SU-DHL-6 (cell line): ENCODE measurements around the gene SINHCAF.

Experiments
- H2AFZ ChIP-seq: fragments of 200-600 bp; sonication (generic); 2 replicates; pipeline ENCODE4 v1.6.1; 2014; ENCODE audit warnings: low read depth, mild to moderate bottlenecking, moderate library complexity, mixed read lengths, antibody characterized with exemption, low read length; ENCODE audit not compliant: severe bottlenecking
- H3F3A ChIP-seq: fragments of 200-600 bp; shearing (Covaris generic); 2 replicates; pipeline ENCODE4 v1.6.0; 2016; ENCODE audit warnings: antibody characterized with exemption, mild to moderate bottlenecking; ENCODE audit not compliant: insufficient read depth
- H3K27ac ChIP-seq: fragments of 200-600 bp; sonication (generic); 2 replicates; pipeline ENCODE4 v1.5.1; 2016; ENCODE audit warnings: low read depth, mild to moderate bottlenecking, low read length, moderate library complexity, mixed read lengths
- H3K27me3 ChIP-seq: fragments of 200-600 bp; sonication (generic), shearing (Covaris generic); 2 replicates; pipeline ENCODE4 v1.6.0; 2014; ENCODE audit warnings: mild to moderate bottlenecking, low read length
- H3K36me3 ChIP-seq: fragments of 200-600 bp; sonication (generic); 2 replicates; pipeline ENCODE4 v1.6.1; 2014; ENCODE audit warnings: mild to moderate bottlenecking, low read length, mixed read lengths
- H3K4me2 ChIP-seq: fragments of 300-600, 200-600 bp; shearing (Covaris generic), sonication (generic); 2 replicates; pipeline ENCODE4 v1.6.0; 2014; ENCODE audit warnings: low read length, low read depth, mild to moderate bottlenecking; ENCODE audit not compliant: poor library complexity, severe bottlenecking
- H3K4me3 ChIP-seq: fragments of 200-600 bp; sonication (generic); 2 replicates; pipeline ENCODE4 v1.5.1; 2014; ENCODE audit warnings: antibody characterized with exemption, low read length, mild to moderate bottlenecking, mixed read lengths; ENCODE audit not compliant: insufficient read depth, poor library complexity, severe bottlenecking
- H3K79me2 ChIP-seq: fragments of 200-600 bp; sonication (generic); 2 replicates; pipeline ENCODE4 v1.6.1; 2014; ENCODE audit warnings: mild to moderate bottlenecking, low read length, moderate library complexity; ENCODE audit not compliant: insufficient read depth
- H3K9ac ChIP-seq: fragments of 200-600 bp; sonication (generic); 2 replicates; pipeline ENCODE4 v1.7.0; 2014; ENCODE audit warnings: mild to moderate bottlenecking, low read length
- H3K9me2 ChIP-seq: fragments of 200-600 bp; sonication (generic); replicated peaks from 2 replicates; pipeline ENCODE4 v1.6.1; 2014; ENCODE audit warnings: low read length; ENCODE audit not compliant: insufficient read depth
- H3K9me3 ChIP-seq: fragments of 200-600 bp; sonication (generic); 2 replicates; pipeline ENCODE4 v1.6.1; 2014; ENCODE audit warnings: low read length, mixed read lengths; ENCODE audit not compliant: insufficient read depth
- H4K20me1 ChIP-seq: fragments of 200-600 bp; sonication (generic); 2 replicates; pipeline ENCODE4 v1.6.1; 2014; ENCODE audit warnings: low read depth, mild to moderate bottlenecking, antibody characterized with exemption, low read length, moderate library complexity, mixed read lengths
- EZH2phosphoT487 ChIP-seq: fragments of 200-600 bp; sonication (generic), shearing (Covaris generic); conservative IDR thresholded peaks from 2 replicates; pipeline ENCODE4 v1.6.1; 2018; ENCODE audit warnings: mild to moderate bottlenecking, antibody characterized with exemption, low read length, moderate library complexity, mixed read lengths
- TF ChIP-seq, protein P1 (sequence below): fragments of 200-600 bp; sonication (generic); IDR thresholded peaks from one replicate; pipeline ENCODE4 v1.5.1; 2017; ENCODE audit warnings: antibody characterized with exemption, mild to moderate bottlenecking, low read length, moderate library complexity; ENCODE audit not compliant: insufficient read depth, poor library complexity, severe bottlenecking

Gene SINHCAF

DNA sequence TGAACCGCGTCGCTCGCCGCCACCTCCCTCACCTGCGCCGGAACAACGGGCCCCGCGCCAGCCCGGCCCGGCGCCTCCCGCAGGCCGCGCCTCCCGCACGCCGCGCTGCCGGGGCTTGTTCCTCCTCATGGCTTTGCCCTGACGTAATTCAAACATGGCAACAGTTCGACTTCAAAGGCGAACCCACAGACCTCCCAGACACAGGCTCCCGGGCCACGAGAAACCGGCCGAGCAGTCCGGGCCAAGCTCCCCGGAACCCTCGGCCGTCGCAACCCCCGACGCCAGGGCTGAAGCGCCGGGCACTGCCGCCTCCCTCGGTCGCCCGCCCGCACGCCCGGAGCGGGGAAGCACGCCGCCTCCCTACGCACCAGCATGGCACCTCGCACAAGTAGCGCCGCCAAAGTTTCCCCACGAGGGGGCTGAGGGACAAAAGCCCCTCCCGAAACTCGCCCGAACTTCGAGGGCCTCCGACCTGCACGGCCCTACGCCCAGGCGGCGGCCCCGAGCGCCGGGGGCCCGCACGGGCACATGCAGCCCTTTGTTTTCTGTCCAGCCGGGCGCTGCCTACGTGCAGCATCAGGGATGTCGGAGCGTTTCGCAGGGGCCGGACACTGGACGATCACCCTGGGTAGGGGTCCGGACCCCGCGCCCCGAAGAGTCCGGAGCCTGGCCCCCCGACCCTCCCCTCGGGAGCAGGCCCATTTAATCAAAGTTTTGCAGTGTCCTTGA is 1.7 kb downstream of the SINHCAF start:
- H3K9me2 ChIP-seq = no peaks in the 10 kb centered on the region
- H3F3A ChIP-seq = peaks cover 27% of the 10 kb centered on the region
- H3K27ac ChIP-seq = peak overlapping the region; percentile 76
- TF ChIP-seq EZH2phosphoT487 = no peak
- TF ChIP-seq, protein P1, sequence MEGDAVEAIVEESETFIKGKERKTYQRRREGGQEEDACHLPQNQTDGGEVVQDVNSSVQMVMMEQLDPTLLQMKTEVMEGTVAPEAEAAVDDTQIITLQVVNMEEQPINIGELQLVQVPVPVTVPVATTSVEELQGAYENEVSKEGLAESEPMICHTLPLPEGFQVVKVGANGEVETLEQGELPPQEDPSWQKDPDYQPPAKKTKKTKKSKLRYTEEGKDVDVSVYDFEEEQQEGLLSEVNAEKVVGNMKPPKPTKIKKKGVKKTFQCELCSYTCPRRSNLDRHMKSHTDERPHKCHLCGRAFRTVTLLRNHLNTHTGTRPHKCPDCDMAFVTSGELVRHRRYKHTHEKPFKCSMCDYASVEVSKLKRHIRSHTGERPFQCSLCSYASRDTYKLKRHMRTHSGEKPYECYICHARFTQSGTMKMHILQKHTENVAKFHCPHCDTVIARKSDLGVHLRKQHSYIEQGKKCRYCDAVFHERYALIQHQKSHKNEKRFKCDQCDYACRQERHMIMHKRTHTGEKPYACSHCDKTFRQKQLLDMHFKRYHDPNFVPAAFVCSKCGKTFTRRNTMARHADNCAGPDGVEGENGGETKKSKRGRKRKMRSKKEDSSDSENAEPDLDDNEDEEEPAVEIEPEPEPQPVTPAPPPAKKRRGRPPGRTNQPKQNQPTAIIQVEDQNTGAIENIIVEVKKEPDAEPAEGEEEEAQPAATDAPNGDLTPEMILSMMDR = no peak
- H3K4me2 ChIP-seq = peak overlapping the region; percentile 97
- H3K9me3 ChIP-seq = no peaks in the 10 kb centered on the region
- H3K27me3 ChIP-seq = no peaks in the 10 kb centered on the region
- peaks cover 17% of the 10 kb centered on the region for H4K20me1 ChIP-seq
- peaks cover 66% of the 10 kb centered on the region for H3K79me2 ChIP-seq
- H2AFZ ChIP-seq = peak overlapping the region; percentile 55
- peak overlapping the region; percentile 87 for H3K9ac ChIP-seq
- H3K4me3 ChIP-seq = peak overlapping the region; percentile 88
- no peaks in the 10 kb centered on the region for H3K36me3 ChIP-seq

DNA sequence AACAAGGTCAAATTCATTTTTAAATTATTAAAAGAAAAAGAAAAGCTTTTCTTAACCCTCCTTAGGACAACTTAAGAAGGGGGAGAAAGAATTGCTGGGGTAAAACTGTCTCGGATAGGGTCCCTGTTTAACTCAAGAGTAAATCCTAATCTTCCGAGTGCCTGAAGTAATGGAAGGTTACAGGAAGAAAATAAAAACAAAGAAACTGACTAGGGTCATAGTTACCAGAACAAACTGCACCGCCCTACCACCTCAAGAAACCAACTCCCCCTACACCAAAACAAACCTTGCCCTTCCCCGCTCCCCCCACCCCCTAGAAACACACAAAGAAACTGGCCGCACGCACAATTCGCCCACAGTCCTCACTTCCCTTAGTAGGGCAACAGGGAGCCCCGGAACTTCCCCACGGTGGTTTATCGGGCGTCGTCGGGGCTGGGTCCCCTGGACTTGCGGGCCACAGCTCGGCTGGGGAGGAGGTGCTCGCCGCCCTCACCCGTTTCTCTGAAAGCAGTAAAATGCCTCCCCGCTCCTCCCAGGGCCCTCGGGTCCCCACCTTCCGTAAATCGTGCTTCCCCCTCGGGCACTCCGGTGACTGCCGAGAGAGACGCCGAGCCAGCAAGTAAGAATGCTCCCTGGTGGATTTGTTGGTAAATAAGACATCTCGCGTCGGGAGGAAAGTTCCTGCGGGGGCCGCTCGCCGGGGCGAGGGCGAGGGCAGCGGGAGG is 2.4 kb downstream of the SINHCAF start:
- Histone ChIP-seq H3K27me3 (no peaks in the 10 kb centered on the region), H3K9me2 (no peaks in the 10 kb centered on the region), H3K4me3 (peak overlapping the region; percentile 88), H4K20me1 (peaks cover 20% of the 10 kb centered on the region), H3F3A (peaks cover 29% of the 10 kb centered on the region), H2AFZ (peak overlapping the region; percentile 55), H3K4me2 (peak overlapping the region; percentile 97), H3K9ac (peak overlapping the region; percentile 87), H3K36me3 (no peaks in the 10 kb centered on the region), H3K9me3 (no peaks in the 10 kb centered on the region), H3K27ac (peak overlapping the region; percentile 76), H3K79me2 (peaks cover 73% of the 10 kb centered on the region)
- TF ChIP-seq, protein P1 = no peak
- no peak for TF ChIP-seq EZH2phosphoT487

DNA sequence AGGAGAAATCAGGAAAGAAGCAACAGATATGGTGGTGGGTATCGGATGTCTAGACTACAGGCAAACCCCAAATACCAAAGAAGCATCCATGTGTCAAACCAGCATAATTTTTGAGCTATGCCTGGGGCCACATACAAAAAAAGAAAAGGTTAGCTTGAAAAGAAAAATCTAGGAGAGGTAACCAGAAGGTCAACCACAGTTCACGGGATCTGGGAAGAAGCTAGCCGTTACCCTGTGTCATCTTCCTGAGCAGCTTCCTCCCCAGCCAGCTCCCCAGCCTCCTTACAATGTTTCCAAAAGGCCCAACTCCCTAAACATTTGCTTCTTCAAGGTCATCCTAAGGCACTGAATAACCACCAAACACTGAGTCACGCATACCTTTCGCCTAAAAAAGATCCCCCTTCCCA is 3.1 kb downstream of the SINHCAF start:
- peak overlapping the region; percentile 87 for H3K9ac ChIP-seq
- no peak overlapping the region for H2AFZ ChIP-seq
- peaks cover 81% of the 10 kb centered on the region for H3K79me2 ChIP-seq
- H3K36me3 ChIP-seq = no peaks in the 10 kb centered on the region
- H3K4me2 ChIP-seq = peak overlapping the region; percentile 97
- TF ChIP-seq, protein P1 = no peak
- TF ChIP-seq EZH2phosphoT487 = no peak
- no peaks in the 10 kb centered on the region for H3K9me2 ChIP-seq
- no peaks in the 10 kb centered on the region for H3K27me3 ChIP-seq
- peak overlapping the region; percentile 76 for H3K27ac ChIP-seq
- no peaks in the 10 kb centered on the region for H3K9me3 ChIP-seq
- H4K20me1 ChIP-seq = peaks cover 21% of the 10 kb centered on the region
- H3K4me3 ChIP-seq = peak overlapping the region; percentile 88
- peaks cover 36% of the 10 kb centered on the region for H3F3A ChIP-seq
